Endothelial cell (in vitro differentiated cells): Measurements from ENCODE around the gene SLC9A9. TPM values are rescaled to one million over a fixed set of nuclear protein-coding genes. Genes with fewer than 3 reads are reported as not detected.

ENCODE experiments used
- total RNA-seq: library from RNA; stranded (reverse); fragmentation: NEBNext Ultra II Directional; extraction: Animal tissue kit (Norgen Biotek cat#: 25700); gene quantifications from one replicate; pipeline ENCODE4 v1.2.1, GENCODE V29; 2021; ENCODE audit not compliant: unreplicated experiment

The SLC9A9 gene
- total RNA-seq, 1 donor from 2014 or later: 7.9 TPM

Other genes with a start within 250 kb of the SLC9A9 start
- gene DIPK2A, start 123.4 kb upstream of the SLC9A9 start, total RNA-seq: 21.4 TPM